IMR-90 (cell line): ENCODE measurements around the gene MGAT5. TPM values are rescaled to one million over a fixed set of nuclear protein-coding genes. Genes with fewer than 3 reads are reported as not detected.

Experiments used
- ATAC-seq: fragments of 200-7000 bp; cut with Tn5 transposase; 2 replicates; pipeline ENCODE4 v1.9.1; 2020; ENCODE audit warnings: low read depth, mild to moderate bottlenecking, moderate library complexity
- BruUV-seq: library from RNA; stranded (reverse); fragments of 400-500 nt; replicated peaks from 2 replicates; lab custom pipeline; 2021; lab: Mats Ljungman, UMichigan
- CTCF ChIA-PET: fragments of 300-600 bp; formaldehyde crosslinking; extraction: SDS; loops from one replicate; lab custom pipeline; 2021; ENCODE audit warnings: antibody characterized with exemption; lab: Yijun Ruan, JAX
- POLR2A ChIA-PET: fragments of 300-600 bp; sonication (Branson Sonifier 250); formaldehyde crosslinking; loops from one replicate; lab custom pipeline; 2022; ENCODE audit warnings: antibody characterized with exemption; ENCODE audit not compliant: unreplicated experiment; lab: Charles Lee
- DNase-seq: peaks from one replicate; pipeline ENCODE4 v3.0.0; 2013
- H2AFZ ChIP-seq: replicated peaks from 2 replicates; pipeline ENCODE3; 2013; ENCODE audit warnings: low read length, mild to moderate bottlenecking; ENCODE audit not compliant: poor library complexity
- H2AK5ac ChIP-seq: 2 replicates; pipeline ENCODE4 v1.6.1; 2013; ENCODE audit warnings: low read depth, low read length, inconsistent platforms
- H2AK9ac ChIP-seq: replicated peaks from 2 replicates; pipeline ENCODE3; 2013; ENCODE audit warnings: mild to moderate bottlenecking, low read depth, low read length, moderate library complexity; ENCODE audit not compliant: poor library complexity
- H2BK120ac ChIP-seq: 2 replicates; pipeline ENCODE4 v1.6.1; 2013; ENCODE audit warnings: low read depth, low read length, inconsistent platforms
- H2BK15ac ChIP-seq: 3 replicates; pipeline ENCODE4 v1.6.1; 2013; ENCODE audit warnings: low read depth, low read length, inconsistent platforms
- H2BK20ac ChIP-seq: 2 replicates; pipeline ENCODE4 v1.6.1; 2013; ENCODE audit warnings: low read depth, mild to moderate bottlenecking, inconsistent platforms, low read length, moderate library complexity
- H2BK5ac ChIP-seq: 2 replicates; pipeline ENCODE4 v1.6.1; 2013; ENCODE audit warnings: mild to moderate bottlenecking, low read depth, low read length, inconsistent platforms; ENCODE audit not compliant: poor library complexity, severe bottlenecking
- H3K14ac ChIP-seq: replicated peaks from 2 replicates; pipeline ENCODE4 v1.6.1; 2013; ENCODE audit warnings: low read depth, low read length, inconsistent platforms
- H3K18ac ChIP-seq: 2 replicates; pipeline ENCODE4 v1.6.1; 2013; ENCODE audit warnings: low read depth, low read length, control low read depth
- H3K23ac ChIP-seq: 2 replicates; pipeline ENCODE4 v1.6.1; 2013; ENCODE audit warnings: low read depth, low read length, inconsistent platforms
- H3K27ac ChIP-seq: 2 replicates; pipeline ENCODE4 v1.5.1; 2013; ENCODE audit warnings: mild to moderate bottlenecking, control low read depth, low read length; ENCODE audit not compliant: insufficient read depth
- H3K27me3 ChIP-seq: 2 replicates; pipeline ENCODE4 v1.6.1; 2013; ENCODE audit warnings: low read length; ENCODE audit not compliant: control insufficient read depth, insufficient read depth
- H3K36me3 ChIP-seq: 2 replicates; pipeline ENCODE4 v1.6.1; 2013; ENCODE audit warnings: low read length, mixed read lengths; ENCODE audit not compliant: control insufficient read depth, insufficient read depth
- H3K4ac ChIP-seq: 2 replicates; pipeline ENCODE4 v1.6.1; 2013; ENCODE audit warnings: low read depth, low read length, inconsistent platforms
- H3K4me1 ChIP-seq: 2 replicates; pipeline ENCODE4 v1.6.1; 2013; ENCODE audit warnings: low read length, mixed read lengths; ENCODE audit not compliant: control insufficient read depth, insufficient read depth
- H3K4me2 ChIP-seq: 2 replicates; pipeline ENCODE4 v1.6.1; 2013; ENCODE audit warnings: low read depth, mild to moderate bottlenecking, control low read depth, low read length, moderate library complexity
- H3K4me3 ChIP-seq: 2 replicates; pipeline ENCODE4 v1.5.1; 2013; ENCODE audit warnings: low read depth, mild to moderate bottlenecking, control low read depth, low read length, moderate library complexity; ENCODE audit not compliant: insufficient read depth
- H3K56ac ChIP-seq: 2 replicates; pipeline ENCODE4 v1.6.1; 2013; ENCODE audit warnings: low read length, inconsistent platforms; ENCODE audit not compliant: insufficient read depth; ENCODE audit errors: extremely low read depth
- H3K79me1 ChIP-seq, 2 experiments: 2 replicates each; pipeline ENCODE4 v1.6.1; 2013; ENCODE audit warnings: low read length in 2 of 2, inconsistent platforms in 1 of 2, low read depth in 1 of 2
- H3K9ac ChIP-seq: 2 replicates; pipeline ENCODE4 v1.6.1; 2013; ENCODE audit warnings: low read depth, low read length, control low read depth
- H3K9me1 ChIP-seq: 2 replicates; pipeline ENCODE4 v1.6.1; 2013; ENCODE audit warnings: low read length, inconsistent platforms; ENCODE audit not compliant: insufficient read depth
- H3K9me3 ChIP-seq: 2 replicates; pipeline ENCODE4 v1.6.1; 2013; ENCODE audit warnings: low read length; ENCODE audit not compliant: control insufficient read depth, insufficient read depth
- H4K20me1 ChIP-seq: 2 replicates; pipeline ENCODE4 v1.6.1; 2013; ENCODE audit warnings: low read length, inconsistent platforms; ENCODE audit not compliant: insufficient read depth
- H4K5ac ChIP-seq: 2 replicates; pipeline ENCODE4 v1.6.1; 2013; ENCODE audit warnings: mild to moderate bottlenecking, low read depth, low read length, control low read depth
- H4K8ac ChIP-seq, 2 experiments: 2 replicates each; pipeline ENCODE4 v1.6.1; 2013; ENCODE audit warnings: low read depth in 2 of 2, low read length in 2 of 2, control low read depth in 1 of 2, inconsistent platforms in 1 of 2
- H4K91ac ChIP-seq: 2 replicates; pipeline ENCODE4 v1.6.1; 2013; ENCODE audit warnings: low read depth, low read length, inconsistent platforms; ENCODE audit not compliant: insufficient read depth
- BHLHE40 ChIP-seq: fragments of 150-350 bp; IDR thresholded peaks from 2 replicates; pipeline ENCODE4 v1.6.1; 2016; ENCODE audit warnings: mild to moderate bottlenecking, low read depth, low read length
- CHD1 ChIP-seq: IDR thresholded peaks from 2 replicates; pipeline ENCODE4 v1.6.1; 2012; ENCODE audit warnings: low read depth, low read length, improper control_type of control experiment
- MXI1 ChIP-seq: IDR thresholded peaks from 2 replicates; pipeline ENCODE4 v1.6.1; 2012; ENCODE audit warnings: low read depth, mild to moderate bottlenecking, low read length, moderate library complexity, borderline replicate concordance
- POLR2A ChIP-seq: IDR thresholded peaks from 2 replicates; pipeline ENCODE4 v1.6.1; 2012; ENCODE audit warnings: mild to moderate bottlenecking, low read depth, low read length
- RCOR1 ChIP-seq: IDR thresholded peaks from 2 replicates; pipeline ENCODE4 v1.6.1; 2012; ENCODE audit warnings: mild to moderate bottlenecking, low read length, improper control_type of control experiment; ENCODE audit not compliant: insufficient replicate concordance
- SMC3 ChIP-seq: fragments of 150-350 bp; IDR thresholded peaks from 2 replicates; pipeline ENCODE4 v1.6.1; 2016; ENCODE audit warnings: low read depth, mild to moderate bottlenecking, antibody characterized with exemption, low read length, moderate library complexity
- USF2 ChIP-seq: fragments of 150-350 bp; IDR thresholded peaks from 2 replicates; pipeline ENCODE4 v1.6.1; 2017; ENCODE audit warnings: mild to moderate bottlenecking, antibody characterized with exemption, low read length, low read depth
- WGBS, 2 experiments: methylation state at CpG; one replicate each; pipeline versions ENCODE4 v1.1.5 to v1.1.7; 2013; ENCODE audit warnings: missing lambda C conversion rate in 2 of 2; ENCODE audit not compliant: insufficient read length in 1 of 2; ENCODE audit errors: extremely low coverage in 2 of 2; 5-methylcytosine and 5-hydroxymethylcytosine counted together
- dilution Hi-C: fragments of 300-500 bp; cut with HindIII; formaldehyde crosslinking; loops from one replicate; pipeline ENCODE4 v1.14.3; 2018; ENCODE audit warnings: low sequenced_read_pairs; ENCODE audit not compliant: unreplicated experiment
- in situ Hi-C: fragments of 300-500 bp; cut with MboI; formaldehyde crosslinking; loops from 3 replicates; pipeline ENCODE4 v1.14.3; 2019; ENCODE audit warnings: low sequenced_read_pairs, inconsistent platforms, mixed read lengths
- intact Hi-C: fragments of 100-400 bp; cut with micrococcal nuclease; formaldehyde crosslinking; loops from 2 replicates; pipeline ENCODE4 v1.10.0; 2022
- polyA plus RNA-seq, 3 experiments: library from polyadenylated mRNA; depleted of rRNA; stranded (reverse); fragments of >200 nt; gene quantifications; 2 replicates each; pipeline ENCODE4 v1.2.3, GENCODE V29; 2012; ENCODE audit warnings: low replicate concordance in 1 of 3
- total RNA-seq: library from RNA; depleted of rRNA; stranded (reverse); fragments of >200 nt; gene quantifications from 2 replicates; pipeline ENCODE4 v1.2.3, GENCODE V29; 2012

MGAT5 gene
- total and polyA plus RNA-seq, 2 of the 4 experiments (the other 2 are of a cell fraction) = 22.9 to 59.9 TPM

GRCh38 chr2:134458473-134458853 lies 204.6 kb downstream of the MGAT5 start:
- in situ Hi-C loops = loop anchor here (10.0 kb wide), 1 partner anchor 574 kb away; no protein-coding TSS in a partner anchor
- CTCF ChIA-PET = no interaction called here
- POLR2A ChIA-PET = no interaction called here

More at GRCh38 chr2:134458473-134458853, 204.6 kb downstream of the MGAT5 start:
- Histone ChIP-seq H3K4me3 (no peak overlapping the region), H3K14ac (no peak overlapping the region), H4K5ac (no peak overlapping the region), H3K9me3 (no peaks in the 10 kb centered on the region), H2BK120ac (no peak overlapping the region), H3K9ac (no peak overlapping the region), H3K18ac (no peak overlapping the region), H2BK15ac (no peak overlapping the region), H2AK9ac (no peak overlapping the region), H3K36me3 (peaks cover 14% of the 10 kb centered on the region), H3K4me1 (no peaks in the 10 kb centered on the region), H4K91ac (no peak overlapping the region), H3K56ac (no peak overlapping the region), H3K27ac (no peak overlapping the region), H3K4ac (no peak overlapping the region), H3K79me1 (no peaks in the 10 kb centered on the region), H2BK20ac (no peak overlapping the region), H2BK5ac (no peak overlapping the region), H2AFZ (no peak overlapping the region), H3K9me1 (0 out of 2 replicates have a peak, but pooled peaks cover 4% of the 10 kb centered on the region), H4K20me1 (no peaks in the 10 kb centered on the region), H2AK5ac (no peak overlapping the region), H3K27me3 (peaks cover 6% of the 10 kb centered on the region; the same call in 1 of the 2 replicates), H3K23ac (no peak overlapping the region), H3K4me2 (no peak overlapping the region), H4K8ac (no peak overlapping the region)
- dilution Hi-C loops (no loop called here), intact Hi-C loops (no loop called here)
- no peak for TF ChIP-seq RCOR1
- TF ChIP-seq SMC3 = no peak
- TF ChIP-seq USF2 = no peak
- no peak for TF ChIP-seq BHLHE40
- no peak for TF ChIP-seq MXI1
- no peak for TF ChIP-seq CHD1
- TF ChIP-seq POLR2A = no peak
- no peak for ATAC-seq
- no CpG with 5 or more reads among the region's 6 CpGs for WGBS, 2 experiments
- no peak for DNase-seq
- no TSS peak for BruUV-seq
